PFSK-1 (cell line): ENCODE data around the gene KAZALD1.

ENCODE experiments used
- POLR2AphosphoS5 ChIP-seq: IDR thresholded peaks from 2 replicates; pipeline ENCODE4 v1.6.1; 2012; ENCODE audit warnings: low read depth, mild to moderate bottlenecking, control low read depth, low read length, moderate library complexity
- SIN3A ChIP-seq: IDR thresholded peaks from 2 replicates; pipeline ENCODE4 v1.6.1; 2012; ENCODE audit warnings: mild to moderate bottlenecking, low read length, moderate library complexity, borderline replicate concordance; ENCODE audit not compliant: insufficient read depth
- TAF1 ChIP-seq: IDR thresholded peaks from 2 replicates; pipeline ENCODE4 v1.6.1; 2012; ENCODE audit warnings: low read length, control low read depth, borderline replicate concordance; ENCODE audit not compliant: insufficient read depth
- TF ChIP-seq, protein P1 (sequence below), 2 experiments: IDR thresholded peaks; 2 replicates each; pipeline versions ENCODE4 v1.6.1 to v1.8.0; 2011 to 2012; ENCODE audit warnings: low read depth in 2 of 2, low read length in 2 of 2, control low read depth in 1 of 2, inconsistent platforms in 1 of 2, mild to moderate bottlenecking in 1 of 2, moderate library complexity in 1 of 2; ENCODE audit not compliant: insufficient read depth in 1 of 2

GRCh38 chr10:101061624-101062231 is at the start of gene KAZALD1:
- TF ChIP-seq SIN3A (no peak), TAF1 (no peak), POLR2AphosphoS5 (no peak)
- TF ChIP-seq, protein P1, sequence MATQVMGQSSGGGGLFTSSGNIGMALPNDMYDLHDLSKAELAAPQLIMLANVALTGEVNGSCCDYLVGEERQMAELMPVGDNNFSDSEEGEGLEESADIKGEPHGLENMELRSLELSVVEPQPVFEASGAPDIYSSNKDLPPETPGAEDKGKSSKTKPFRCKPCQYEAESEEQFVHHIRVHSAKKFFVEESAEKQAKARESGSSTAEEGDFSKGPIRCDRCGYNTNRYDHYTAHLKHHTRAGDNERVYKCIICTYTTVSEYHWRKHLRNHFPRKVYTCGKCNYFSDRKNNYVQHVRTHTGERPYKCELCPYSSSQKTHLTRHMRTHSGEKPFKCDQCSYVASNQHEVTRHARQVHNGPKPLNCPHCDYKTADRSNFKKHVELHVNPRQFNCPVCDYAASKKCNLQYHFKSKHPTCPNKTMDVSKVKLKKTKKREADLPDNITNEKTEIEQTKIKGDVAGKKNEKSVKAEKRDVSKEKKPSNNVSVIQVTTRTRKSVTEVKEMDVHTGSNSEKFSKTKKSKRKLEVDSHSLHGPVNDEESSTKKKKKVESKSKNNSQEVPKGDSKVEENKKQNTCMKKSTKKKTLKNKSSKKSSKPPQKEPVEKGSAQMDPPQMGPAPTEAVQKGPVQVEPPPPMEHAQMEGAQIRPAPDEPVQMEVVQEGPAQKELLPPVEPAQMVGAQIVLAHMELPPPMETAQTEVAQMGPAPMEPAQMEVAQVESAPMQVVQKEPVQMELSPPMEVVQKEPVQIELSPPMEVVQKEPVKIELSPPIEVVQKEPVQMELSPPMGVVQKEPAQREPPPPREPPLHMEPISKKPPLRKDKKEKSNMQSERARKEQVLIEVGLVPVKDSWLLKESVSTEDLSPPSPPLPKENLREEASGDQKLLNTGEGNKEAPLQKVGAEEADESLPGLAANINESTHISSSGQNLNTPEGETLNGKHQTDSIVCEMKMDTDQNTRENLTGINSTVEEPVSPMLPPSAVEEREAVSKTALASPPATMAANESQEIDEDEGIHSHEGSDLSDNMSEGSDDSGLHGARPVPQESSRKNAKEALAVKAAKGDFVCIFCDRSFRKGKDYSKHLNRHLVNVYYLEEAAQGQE (IDR thresholded peaks at IDR 0.05; ENCODE audit: insufficient read depth in 1 of 2, low read depth in 2 of 2, low read length in 2 of 2), result no peak
